H1 (cell line): Measurements from ENCODE around the gene DDX50. TPM values are rescaled to one million over a fixed set of nuclear protein-coding genes. Genes with fewer than 3 reads are reported as not detected.

Experiments used
- CTCF ChIA-PET: fragments of 300-600 bp; sonication (Branson Sonifier 250); formaldehyde crosslinking; loops from one replicate; lab custom pipeline; 2021; ENCODE audit not compliant: partially characterized antibody; lab: Charles Lee
- POLR2A ChIA-PET: fragments of 300-600 bp; sonication (Branson Sonifier 250); formaldehyde crosslinking; loops from one replicate; lab custom pipeline; 2021; ENCODE audit warnings: inconsistent platforms; ENCODE audit not compliant: partially characterized antibody; lab: Charles Lee
- DNase-seq, 2 experiments: peaks; one replicate each; pipeline versions ENCODE4 v3.0.0 to v3.0.0-alpha.2; 2010 to 2022; ENCODE audit warnings: low spot score in 2 of 2, low read depth in 1 of 2, mixed read lengths in 1 of 2
- FAIRE-seq: peaks from 2 replicates; lab custom pipeline; 2011; peaks lifted over from hg19 to GRCh38; lab: Jason Lieb, UNC
- H2AFZ ChIP-seq: 2 replicates; pipeline ENCODE4 v1.8.1; 2012; ENCODE audit warnings: low read length, inconsistent platforms
- H2AK5ac ChIP-seq: 2 replicates; pipeline ENCODE4 v1.6.1; 2013; ENCODE audit warnings: low read depth, low read length
- H2BK120ac ChIP-seq: replicated peaks from 2 replicates; pipeline ENCODE3; 2013; ENCODE audit warnings: low read depth, low read length, inconsistent platforms
- H2BK12ac ChIP-seq: 2 replicates; pipeline ENCODE4 v1.6.1; 2013; ENCODE audit warnings: low read depth, low read length
- H2BK15ac ChIP-seq: 2 replicates; pipeline ENCODE4 v1.6.1; 2013; ENCODE audit warnings: low read length
- H2BK20ac ChIP-seq: 2 replicates; pipeline ENCODE4 v1.6.1; 2013; ENCODE audit warnings: low read length
- H2BK5ac ChIP-seq: 2 replicates; pipeline ENCODE4 v1.6.1; 2013; ENCODE audit warnings: low read depth, low read length
- H3K14ac ChIP-seq: 2 replicates; pipeline ENCODE4 v1.6.1; 2013; ENCODE audit warnings: inconsistent platforms; ENCODE audit not compliant: insufficient read length
- H3K18ac ChIP-seq: 2 replicates; pipeline ENCODE4 v1.6.1; 2013; ENCODE audit warnings: low read length; ENCODE audit errors: extremely low read depth
- H3K23ac ChIP-seq: 2 replicates; pipeline ENCODE4 v1.6.1; 2013; ENCODE audit warnings: inconsistent platforms; ENCODE audit not compliant: insufficient read length
- H3K23me2 ChIP-seq: 2 replicates; pipeline ENCODE4 v1.6.1; 2013; ENCODE audit warnings: low read depth, low read length
- H3K27ac ChIP-seq: 2 replicates; pipeline ENCODE4 v1.6.1; 2011; ENCODE audit warnings: low read depth, low read length, inconsistent platforms
- H3K27me3 ChIP-seq, 4 experiments: replicated peaks in 1 of 4; 1 replicate in 1 of 4; 2 replicates in 3 of 4; pipeline versions ENCODE4 v1.6.1 to v1.8.1; 2011 to 2013; ENCODE audit warnings: low read length in 3 of 4, mild to moderate bottlenecking in 3 of 4, inconsistent platforms in 2 of 4, mixed read lengths in 2 of 4, moderate library complexity in 1 of 4; ENCODE audit not compliant: control insufficient read depth in 3 of 4, insufficient read depth in 3 of 4; ENCODE audit errors: extremely low read depth in 1 of 4
- H3K36me3 ChIP-seq, 4 experiments: 2 replicates each; pipeline versions ENCODE4 v1.6.1 to v1.8.1; 2011 to 2013; ENCODE audit warnings: mild to moderate bottlenecking in 4 of 4, low read length in 3 of 4, moderate library complexity in 2 of 4, control low read depth in 1 of 4, inconsistent platforms in 1 of 4; ENCODE audit not compliant: insufficient read depth in 4 of 4, control insufficient read depth in 2 of 4
- H3K4ac ChIP-seq: replicated peaks from 2 replicates; pipeline ENCODE3; 2013; ENCODE audit warnings: low read length, low read depth, mixed read lengths, inconsistent platforms; ENCODE audit not compliant: insufficient read length
- H3K4me1 ChIP-seq, 4 experiments: replicated peaks in 1 of 4; 1 replicate in 1 of 4; 2 replicates in 3 of 4; pipeline versions ENCODE4 v1.6.1 to v1.8.1; 2011 to 2013; ENCODE audit warnings: low read length in 3 of 4, inconsistent platforms in 2 of 4, mixed read lengths in 1 of 4; ENCODE audit not compliant: insufficient read depth in 4 of 4, control insufficient read depth in 3 of 4
- H3K4me2 ChIP-seq, 2 experiments: 2 replicates each; pipeline versions ENCODE4 v1.6.1 to v1.8.1; 2011 to 2013; ENCODE audit warnings: low read depth in 2 of 2, low read length in 2 of 2, control low read depth in 1 of 2, inconsistent platforms in 1 of 2, mild to moderate bottlenecking in 1 of 2; ENCODE audit not compliant: insufficient read depth in 1 of 2
- H3K4me3 ChIP-seq, 4 experiments: fragments of 200-600, 300-600 bp in 1 of 4; sonication (generic), shearing (Covaris generic), sonication (Bioruptor Twin) in 1 of 4; 2 replicates each; pipeline versions ENCODE4 v1.5.1 to v1.8.1; 2011 to 2016; ENCODE audit warnings: low read length in 4 of 4, low read depth in 3 of 4, control low read depth in 2 of 4, inconsistent platforms in 2 of 4, mild to moderate bottlenecking in 2 of 4, mixed read lengths in 1 of 4, moderate library complexity in 1 of 4; ENCODE audit not compliant: insufficient read depth in 2 of 4; ENCODE audit errors: extremely low read depth in 1 of 4
- H3K56ac ChIP-seq: replicated peaks from 2 replicates; pipeline ENCODE3; 2013; ENCODE audit warnings: low read depth, mild to moderate bottlenecking, mixed read lengths, low read length, inconsistent platforms; ENCODE audit not compliant: insufficient read length
- H3K79me1 ChIP-seq: 2 replicates; pipeline ENCODE4 v1.6.1; 2013; ENCODE audit warnings: low read depth, low read length, control low read depth
- H3K79me2 ChIP-seq, 2 experiments: 2 replicates each; pipeline versions ENCODE4 v1.6.1 to v1.8.1; 2012 to 2013; ENCODE audit warnings: low read length in 2 of 2, mild to moderate bottlenecking in 2 of 2, inconsistent platforms in 1 of 2; ENCODE audit not compliant: insufficient read depth in 2 of 2, control insufficient read depth in 1 of 2
- H3K9ac ChIP-seq, 4 experiments: replicated peaks in 1 of 4; 1 replicate in 1 of 4; 2 replicates in 3 of 4; pipeline versions ENCODE4 v1.6.1 to v1.8.1; 2011 to 2013; ENCODE audit warnings: low read depth in 3 of 4, low read length in 3 of 4, control low read depth in 2 of 4, mild to moderate bottlenecking in 2 of 4, moderate library complexity in 2 of 4, inconsistent platforms in 1 of 4; ENCODE audit errors: extremely low read depth in 1 of 4
- H3K9me3 ChIP-seq, 2 experiments: 2 replicates each; pipeline versions ENCODE4 v1.6.1 to v1.8.1; 2012 to 2013; ENCODE audit warnings: mild to moderate bottlenecking in 2 of 2, moderate library complexity in 2 of 2, control low read depth in 1 of 2, inconsistent platforms in 1 of 2, low read depth in 1 of 2, low read length in 1 of 2, mixed read lengths in 1 of 2; ENCODE audit not compliant: insufficient read depth in 2 of 2
- H4K20me1 ChIP-seq, 2 experiments: replicated peaks in 1 of 2; 2 replicates each; pipeline versions ENCODE3 to v1.8.1; 2011 to 2013; ENCODE audit warnings: inconsistent platforms in 2 of 2, low read length in 2 of 2, mild to moderate bottlenecking in 1 of 2; ENCODE audit not compliant: insufficient read depth in 2 of 2, control insufficient read depth in 1 of 2
- H4K5ac ChIP-seq: 2 replicates; pipeline ENCODE4 v1.6.1; 2013; ENCODE audit warnings: low read length, low read depth, mixed read lengths, inconsistent platforms; ENCODE audit not compliant: insufficient read length
- H4K8ac ChIP-seq: 2 replicates; pipeline ENCODE4 v1.8.0; 2013; ENCODE audit warnings: mild to moderate bottlenecking, moderate library complexity, low read length, inconsistent platforms; ENCODE audit not compliant: insufficient read depth; ENCODE audit errors: extremely low read depth
- H4K91ac ChIP-seq: replicated peaks from 2 replicates; pipeline ENCODE3; 2013; ENCODE audit warnings: low read length, mixed read lengths, inconsistent platforms; ENCODE audit not compliant: insufficient read length
- CEBPB ChIP-seq: IDR thresholded peaks from 2 replicates; pipeline ENCODE4 v1.6.1; 2012; ENCODE audit warnings: low read depth, low read length
- CHD2 ChIP-seq: IDR thresholded peaks from 2 replicates; pipeline ENCODE4 v1.6.1; 2012; ENCODE audit warnings: low read length, improper control_type of control experiment
- CTBP2 ChIP-seq: IDR thresholded peaks from 2 replicates; pipeline ENCODE4 v1.7.0; 2011; ENCODE audit warnings: borderline replicate concordance, mild to moderate bottlenecking, moderate library complexity, mixed read lengths, low read length; ENCODE audit not compliant: insufficient read depth, insufficient read length
- EZH2 ChIP-seq: fragments of 200-600 bp; sonication (generic); IDR thresholded peaks from 2 replicates; pipeline ENCODE4 v1.7.1; 2012; ENCODE audit warnings: low read depth, mild to moderate bottlenecking, moderate library complexity, low read length, inconsistent platforms; ENCODE audit not compliant: severe bottlenecking
- MAFK ChIP-seq: IDR thresholded peaks from 2 replicates; pipeline ENCODE4 v1.6.1; 2012; ENCODE audit warnings: low read depth, mild to moderate bottlenecking, improper control_type of control experiment, low read length
- POU5F1 ChIP-seq: IDR thresholded peaks from 2 replicates; pipeline ENCODE4 v1.6.1; 2011; ENCODE audit warnings: low read depth, mild to moderate bottlenecking, low read length, moderate library complexity
- RFX5 ChIP-seq: IDR thresholded peaks from 2 replicates; pipeline ENCODE4 v1.6.1; 2011; ENCODE audit warnings: low read depth, low read length, improper control_type of control experiment, borderline replicate concordance
- RXRA ChIP-seq: IDR thresholded peaks from 2 replicates; pipeline ENCODE4 v1.6.1; 2011; ENCODE audit warnings: low read depth, mild to moderate bottlenecking, low read length, moderate library complexity; ENCODE audit not compliant: insufficient read depth
- SP1 ChIP-seq: IDR thresholded peaks from 2 replicates; pipeline ENCODE4 v1.6.1; 2011; ENCODE audit warnings: low read depth, low read length
- SRF ChIP-seq: IDR thresholded peaks from 2 replicates; pipeline ENCODE4 v1.6.1; 2011; ENCODE audit warnings: mild to moderate bottlenecking, low read depth, low read length, moderate library complexity
- SUZ12 ChIP-seq: fragments of 200-600 bp; sonication (generic); IDR thresholded peaks from 2 replicates; pipeline ENCODE4 v1.6.1; 2012; ENCODE audit warnings: mild to moderate bottlenecking, inconsistent platforms, low read length, moderate library complexity, mixed read lengths
- TAF1 ChIP-seq: IDR thresholded peaks from 2 replicates; pipeline ENCODE4 v1.6.1; 2011; ENCODE audit warnings: mild to moderate bottlenecking, low read depth, low read length
- WGBS, 2 experiments: shearing (Covaris generic) in 1 of 2; methylation state at CpG; one replicate each; pipeline versions ENCODE4 v1.1.6 to v1.1.7; 2013 to 2015; ENCODE audit warnings: low lambda C conversion rate in 2 of 2, mixed read lengths in 2 of 2, inconsistent platforms in 1 of 2, low coverage in 1 of 2, missing lambda C conversion rate in 1 of 2; ENCODE audit not compliant: insufficient replicate concordance in 2 of 2, insufficient coverage in 1 of 2, insufficient read length in 1 of 2; ENCODE audit errors: extremely low coverage in 1 of 2, missing lambda C conversion rate in 1 of 2; 5-methylcytosine and 5-hydroxymethylcytosine counted together
- polyA plus RNA-seq, 7 experiments: library from polyadenylated mRNA; depleted of rRNA in 3 of 7; stranded (reverse) in 5 of 7; unstranded in 2 of 7; fragments of >200 nt in 5 of 7; fragments of 200-250 nt in 2 of 7; gene quantifications; 1 replicate in 5 of 7; 2 replicates in 1 of 7; 4 replicates in 1 of 7; pipeline versions ENCODE4 v1.2.1 to v1.2.3, GENCODE V29; 2011 to 2013; ENCODE audit warnings: missing spikeins in 2 of 7, mixed read lengths in 2 of 7
- total RNA-seq: library from RNA; stranded (reverse); fragmentation: NEBNext Ultra II Directional; extraction: Animal tissue kit (Norgen Biotek cat#: 25700); gene quantifications from 2 replicates; pipeline ENCODE4 v1.2.1, GENCODE V29; 2021

DDX50 gene
- total and polyA plus RNA-seq, 2 of the 8 experiments (the other 6 are each of a cell fraction or from before 2014, with no cell fraction given): 20.0 to 36.5 TPM

DNA sequence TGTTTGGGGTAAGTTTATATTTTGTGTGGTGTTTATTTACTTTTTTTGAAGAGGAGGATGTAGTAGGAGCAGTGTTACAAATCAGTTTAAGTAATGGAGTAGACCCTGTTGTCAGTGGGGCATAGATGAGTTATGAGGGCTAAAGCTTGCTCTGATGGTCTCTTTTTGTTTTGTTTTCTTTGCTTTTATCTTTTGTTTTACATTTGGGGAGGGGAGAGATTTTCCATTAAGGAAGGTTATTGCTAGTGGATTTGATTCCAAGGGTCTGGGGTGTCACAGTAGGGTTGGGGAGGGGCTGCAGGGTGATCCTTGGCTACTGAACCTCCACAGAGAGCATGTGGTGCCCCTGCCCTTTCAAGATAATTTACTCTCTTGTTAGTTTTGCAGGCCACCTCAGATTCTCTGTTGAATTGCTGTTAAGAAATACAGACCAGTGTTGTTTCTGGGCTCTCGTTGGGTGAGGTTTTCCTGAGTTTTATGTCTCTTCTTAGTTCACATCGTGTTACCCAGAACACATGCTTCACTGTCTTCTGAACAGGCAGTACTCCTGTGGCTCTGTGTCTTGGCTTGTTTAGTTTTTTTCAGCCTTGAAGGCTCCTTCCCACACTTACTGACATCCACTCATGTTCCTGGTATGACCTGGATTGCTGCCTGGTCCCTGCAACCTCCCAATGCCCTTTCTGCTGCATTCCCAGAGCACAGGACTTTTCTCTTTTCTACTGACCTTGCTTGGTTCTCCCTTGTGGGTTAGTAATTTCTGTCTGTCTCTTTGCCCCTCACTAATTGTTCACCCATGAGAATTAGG lies 91.7 kb downstream of the DDX50 start:
- no peak overlapping the region for H3K23ac ChIP-seq
- H2AK5ac ChIP-seq: no peak overlapping the region
- H3K9me3 ChIP-seq: no peaks in the 10 kb centered on the region
- H3K79me1 ChIP-seq: peaks cover 7% of the 10 kb centered on the region
- H3K27ac ChIP-seq: no peak overlapping the region
- H4K20me1 ChIP-seq: no peaks in the 10 kb centered on the region
- no peaks in the 10 kb centered on the region; a peak in 2 of 8 replicates for H3K36me3 ChIP-seq
- no peak overlapping the region for H2BK20ac ChIP-seq
- TF ChIP-seq SP1 (no peak), SUZ12 (no peak), CEBPB (no peak), MAFK (no peak), TAF1 (no peak), SRF (no peak), POU5F1 (no peak), EZH2 (no peak), RXRA (no peak), CHD2 (no peak), RFX5 (no peak), CTBP2 (no peak)
- no peak overlapping the region for H2BK15ac ChIP-seq
- H4K8ac ChIP-seq: no peak overlapping the region
- no peak overlapping the region for H2AFZ ChIP-seq
- H3K4me2 ChIP-seq: no peak overlapping the region; a peak in 1 of 4 replicates
- H3K14ac ChIP-seq: no peak overlapping the region
- H4K5ac ChIP-seq: no peak overlapping the region
- H3K79me2 ChIP-seq: peaks cover 13 to 79% of the 10 kb centered on the region in 2 experiments
- H3K56ac ChIP-seq: no peak overlapping the region
- FAIRE-seq: no peak
- H3K23me2 ChIP-seq: no peaks in the 10 kb centered on the region; the same call in 1 of the 2 replicates
- H3K27me3 ChIP-seq: no peaks in the 10 kb centered on the region
- DNase-seq: no peak
- H2BK120ac ChIP-seq: no peak overlapping the region
- 96% methylated on average over 2 of the region's 2 CpGs; no CpG with 5 or more reads in 1 of the 2 experiments for WGBS, 2 experiments
- ChIA-PET POLR2A (interaction anchor here (0.6 to 0.8 kb wide), 2 partner anchors 25 to 187 kb away, joined by 3 to 4 read pairs; partner anchors contain the start of gene SUPV3L1), CTCF (interaction anchor here (2.1 kb wide), 1 partner anchor 12 kb away, joined by 8 read pairs; no protein-coding TSS in a partner anchor)
- no peaks in the 10 kb centered on the region; a peak in 1 of 7 replicates for H3K4me1 ChIP-seq
- H2BK5ac ChIP-seq: no peak overlapping the region
- H2BK12ac ChIP-seq: no peak overlapping the region
- no peak overlapping the region for H3K4me3 ChIP-seq
- no peak overlapping the region for H3K9ac ChIP-seq
- H3K4ac ChIP-seq: no peak overlapping the region
- no peak overlapping the region for H4K91ac ChIP-seq
- no peak overlapping the region for H3K18ac ChIP-seq
